ENCODE results near the gene CWF19L1. TPM values are rescaled to one million over a fixed set of nuclear protein-coding genes. Genes with fewer than 3 reads are reported as not detected.

Gene CWF19L1
- total and polyA plus RNA-seq, 2 donors (not counting 3 experiments of a cell fraction or from before 2014, with no cell fraction given), result 11.5 to 29.9 TPM

DNA sequence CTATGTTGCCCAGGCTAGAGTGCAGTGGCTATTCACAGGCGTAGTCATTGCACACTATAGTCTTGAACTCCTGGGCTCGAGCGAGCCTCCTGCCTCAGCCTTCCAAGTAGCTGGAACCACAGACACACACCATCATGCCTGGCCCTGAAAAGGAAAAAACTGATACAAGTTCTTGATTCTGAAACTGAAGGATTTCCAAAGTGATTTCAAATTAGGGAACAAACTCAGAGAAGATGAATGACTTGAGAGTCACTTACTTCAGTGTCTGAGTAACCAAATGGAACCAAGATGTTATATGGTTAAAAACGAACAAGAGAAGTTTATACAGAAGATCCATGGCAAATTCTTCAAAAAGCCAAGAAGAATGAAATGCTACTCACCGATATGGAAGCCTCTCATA lies 14.4 kb downstream of the CWF19L1 start:
- no TSS peak for BruUV-seq (replicated peaks)
- intact Hi-C loops (cut with micrococcal nuclease), result no loop called here
- CTCF ChIA-PET, result no interaction called here

DNA sequence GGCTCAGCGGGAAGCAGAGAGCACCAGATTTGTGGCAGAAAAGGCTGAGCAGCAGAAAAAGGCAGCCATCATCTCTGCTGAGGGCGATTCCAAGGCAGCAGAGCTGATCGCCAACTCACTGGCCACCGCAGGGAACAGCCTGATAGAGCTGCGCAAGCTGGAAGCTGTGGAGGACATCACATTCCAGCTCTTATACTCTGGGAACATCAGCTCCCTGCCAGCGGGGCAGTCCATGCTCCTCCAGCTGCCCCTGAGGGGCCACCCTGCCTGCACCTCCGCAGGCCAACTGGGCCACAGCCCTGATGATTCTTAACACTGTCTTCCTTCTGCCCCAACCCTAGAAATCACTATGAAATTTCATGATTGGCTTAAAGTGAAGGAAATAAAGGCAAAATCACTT lies 18.6 kb downstream of the CWF19L1 start:
- TF ChIP-seq, protein P1, sequence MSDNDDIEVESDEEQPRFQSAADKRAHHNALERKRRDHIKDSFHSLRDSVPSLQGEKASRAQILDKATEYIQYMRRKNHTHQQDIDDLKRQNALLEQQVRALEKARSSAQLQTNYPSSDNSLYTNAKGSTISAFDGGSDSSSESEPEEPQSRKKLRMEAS (IDR thresholded peaks at IDR 0.05; ENCODE audit: insufficient read depth, insufficient read length), result no peak
- TF ChIP-seq EZH2 (IDR thresholded peaks at IDR 0.05; ENCODE audit: borderline replicate concordance, low read depth, low read length, severe bottlenecking) (no peak), MYC (IDR thresholded peaks at IDR 0.05; ENCODE audit: low read depth, low read length) (no peak), JUN (IDR thresholded peaks at IDR 0.05; ENCODE audit: borderline replicate concordance, insufficient read depth, insufficient read length, low read depth) (no peak), POLR2A (IDR thresholded peaks at IDR 0.05; ENCODE audit: low read depth, low read length) (no peak), FOS (IDR thresholded peaks at IDR 0.05; ENCODE audit: borderline replicate concordance, insufficient read depth, low read length) (no peak), POLR2AphosphoS5 (IDR thresholded peaks at IDR 0.05; ENCODE audit: insufficient read depth, low read depth, low read length) (no peak), CTCF (IDR thresholded peaks at IDR 0.05; ENCODE audit: extremely low read depth in 1 of 2, insufficient read depth in 1 of 2, low read depth in 1 of 2, low read length in 2 of 2) (no peak), GATA2 (IDR thresholded peaks at IDR 0.05; ENCODE audit: insufficient read depth, insufficient read length, low read depth, low read length) (no peak)
- Histone ChIP-seq H3K4me1 (ENCODE audit: control insufficient read depth, extremely low read depth, insufficient read depth, low read length) (no peaks in the 10 kb centered on the region), H3K79me2 (ENCODE audit: control insufficient read depth, insufficient read depth, low read length) (no peaks in the 10 kb centered on the region), H3K9me1 (replicated peaks; ENCODE audit: control insufficient read depth, extremely low read depth, insufficient read depth, low read length) (no peaks in the 10 kb centered on the region), H3K4me3 (replicated peaks in 1 of 3; ENCODE audit: insufficient read depth in 1 of 3, low read depth in 1 of 3, low read length in 3 of 3) (no peak overlapping the region), H3K27ac (ENCODE audit: insufficient read depth, low read depth, low read length) (no peak overlapping the region), H3K27me3 (ENCODE audit: control insufficient read depth in 2 of 2, insufficient read depth in 2 of 2, low read length in 2 of 2) (no peaks in the 10 kb centered on the region), H3K9ac (replicated peaks; ENCODE audit: extremely low read depth, insufficient read depth, low read length) (no peak overlapping the region), H4K20me1 (replicated peaks; ENCODE audit: control insufficient read depth, extremely low read depth, insufficient read depth, low read length) (no peaks in the 10 kb centered on the region), H2AFZ (ENCODE audit: low read depth, low read length) (no peak overlapping the region), H3K9me3 (replicated peaks; ENCODE audit: control insufficient read depth, insufficient read depth, low read length) (no peaks in the 10 kb centered on the region), H3K4me2 (ENCODE audit: insufficient read depth, low read length) (no peak overlapping the region), H3K36me3 (ENCODE audit: control insufficient read depth in 2 of 2, extremely low read depth in 1 of 2, insufficient read depth in 2 of 2, low read length in 2 of 2) (peaks cover 13 to 17% of the 10 kb centered on the region in 2 experiments)
- CTCF ChIA-PET, result interaction anchor here (1.3 to 1.4 kb wide), 2 partner anchors 9 to 403 kb away, joined by 3 to 4 read pairs; no protein-coding TSS in a partner anchor
- DNase-seq (ENCODE audit: low read depth, low spot score) (no peak), FAIRE-seq (no peak)
- dilution Hi-C loops (cut with MboI; ENCODE audit: extremely low pct_ligation_motif_present, low sequenced_read_pairs), result no loop called here
- POLR2A ChIA-PET, result no interaction called here
- intact Hi-C loops (cut with micrococcal nuclease), result no loop called here
- no TSS peak for BruUV-seq (replicated peaks)

More for the DNA sequence above, 14.4 kb downstream of the CWF19L1 start:
- POLR2A ChIA-PET, result no interaction called here
- DNase-seq (ENCODE audit: low read depth, low spot score), result no peak
- no peaks in the 10 kb centered on the region for H3K27me3 ChIP-seq (ENCODE audit: control insufficient read depth in 2 of 2, insufficient read depth in 2 of 2, low read length in 2 of 2)
- no peaks in the 10 kb centered on the region for H3K79me2 ChIP-seq (ENCODE audit: control insufficient read depth, insufficient read depth, low read length)
- H3K4me1 ChIP-seq (ENCODE audit: control insufficient read depth, extremely low read depth, insufficient read depth, low read length), result no peaks in the 10 kb centered on the region
- H4K20me1 ChIP-seq (replicated peaks; ENCODE audit: control insufficient read depth, extremely low read depth, insufficient read depth, low read length), result no peaks in the 10 kb centered on the region
- no peak overlapping the region for H3K4me3 ChIP-seq (replicated peaks in 1 of 3; ENCODE audit: insufficient read depth in 1 of 3, low read depth in 1 of 3, low read length in 3 of 3)
- H3K36me3 ChIP-seq (ENCODE audit: control insufficient read depth in 2 of 2, extremely low read depth in 1 of 2, insufficient read depth in 2 of 2, low read length in 2 of 2), result peaks cover 17 to 18% of the 10 kb centered on the region in 2 experiments
- no peaks in the 10 kb centered on the region for H3K9me1 ChIP-seq (replicated peaks; ENCODE audit: control insufficient read depth, extremely low read depth, insufficient read depth, low read length)
- no peaks in the 10 kb centered on the region for H3K9me3 ChIP-seq (replicated peaks; ENCODE audit: control insufficient read depth, insufficient read depth, low read length)
- H3K9ac ChIP-seq (replicated peaks; ENCODE audit: extremely low read depth, insufficient read depth, low read length), result no peak overlapping the region
- no peak overlapping the region for H3K27ac ChIP-seq (ENCODE audit: insufficient read depth, low read depth, low read length)
- FAIRE-seq, result no peak
- no peak overlapping the region for H2AFZ ChIP-seq (ENCODE audit: low read depth, low read length)
- TF ChIP-seq MYC (IDR thresholded peaks at IDR 0.05; ENCODE audit: low read depth, low read length), result no peak
- TF ChIP-seq, protein P1 (IDR thresholded peaks at IDR 0.05; ENCODE audit: insufficient read depth, insufficient read length), result no peak
- no peak for TF ChIP-seq POLR2AphosphoS5 (IDR thresholded peaks at IDR 0.05; ENCODE audit: insufficient read depth, low read depth, low read length)
- no peak for TF ChIP-seq GATA2 (IDR thresholded peaks at IDR 0.05; ENCODE audit: insufficient read depth, insufficient read length, low read depth, low read length)
- H3K4me2 ChIP-seq (ENCODE audit: insufficient read depth, low read length), result no peak overlapping the region
- dilution Hi-C loops (cut with MboI; ENCODE audit: extremely low pct_ligation_motif_present, low sequenced_read_pairs), result no loop called here

Data from endothelial cell of umbilical vein (primary cell).